GM12891 (cell line): Measurements from ENCODE around the gene ADM2.

Experiments
- POLR2A ChIP-seq: IDR thresholded peaks from 2 replicates; pipeline ENCODE4 v1.6.1; 2011; ENCODE audit warnings: low read depth, low read length, control low read depth
- POLR2AphosphoS5 ChIP-seq: IDR thresholded peaks from 2 replicates; pipeline ENCODE4 v1.6.1; 2011; ENCODE audit warnings: low read depth, low read length, control low read depth
- TAF1 ChIP-seq: IDR thresholded peaks from 2 replicates; pipeline ENCODE4 v1.6.1; 2011; ENCODE audit warnings: low read depth, low read length, control low read depth

DNA sequence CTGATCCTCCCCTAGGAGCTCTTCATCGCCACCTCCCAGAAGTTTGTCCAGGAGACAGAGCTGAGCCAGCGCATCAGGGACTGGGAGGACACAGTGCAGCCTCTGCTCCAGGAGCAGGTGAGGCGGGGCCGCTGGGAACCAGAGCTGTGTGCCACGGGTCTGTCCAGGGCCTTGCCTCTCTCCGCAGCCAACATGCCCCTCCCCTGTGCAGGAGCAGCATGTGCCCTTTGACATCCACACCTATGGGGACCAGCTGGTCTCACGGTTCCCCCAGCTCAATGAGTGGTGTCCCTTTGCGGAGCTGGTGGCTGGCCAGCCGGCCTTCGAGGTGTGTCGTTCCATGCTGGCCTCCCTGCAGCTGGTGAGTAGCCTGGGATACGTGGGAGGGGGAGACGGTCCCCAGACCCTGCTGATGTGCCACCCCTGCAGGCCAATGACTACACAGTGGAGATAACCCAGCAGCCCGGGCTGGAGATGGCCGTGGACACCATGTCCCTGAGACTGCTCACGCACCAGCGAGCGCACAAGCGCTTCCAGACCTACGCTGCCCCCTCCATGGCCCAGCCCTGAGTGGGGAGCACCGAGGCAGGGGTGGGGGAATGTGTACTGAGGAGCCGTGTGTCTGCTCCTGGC lies 41.6 kb downstream of the ADM2 start:
- TF ChIP-seq POLR2AphosphoS5 (peak; percentile 43; the same call in 1 of the 2 replicates), POLR2A (no peak), TAF1 (no peak)
